Fibroblast of mammary gland (primary cell): Measurements from ENCODE around the gene LDLRAD3.

Experiments used
- DNase-seq: peaks from one replicate; pipeline ENCODE4 v3.0.0-alpha.2; 2010; ENCODE audit warnings: low read depth
- H3K4me3 ChIP-seq: 2 replicates; pipeline ENCODE4 v1.5.1; 2011; ENCODE audit warnings: low read depth, mild to moderate bottlenecking, low read length, moderate library complexity; ENCODE audit not compliant: control insufficient read depth
- TF ChIP-seq, protein P1 (sequence below): conservative IDR thresholded peaks from 2 replicates; pipeline ENCODE4 v1.5.1; 2011; ENCODE audit warnings: low read depth, low read length, inconsistent platforms; ENCODE audit not compliant: control insufficient read depth, insufficient read depth

The LDLRAD3 gene

DNA sequence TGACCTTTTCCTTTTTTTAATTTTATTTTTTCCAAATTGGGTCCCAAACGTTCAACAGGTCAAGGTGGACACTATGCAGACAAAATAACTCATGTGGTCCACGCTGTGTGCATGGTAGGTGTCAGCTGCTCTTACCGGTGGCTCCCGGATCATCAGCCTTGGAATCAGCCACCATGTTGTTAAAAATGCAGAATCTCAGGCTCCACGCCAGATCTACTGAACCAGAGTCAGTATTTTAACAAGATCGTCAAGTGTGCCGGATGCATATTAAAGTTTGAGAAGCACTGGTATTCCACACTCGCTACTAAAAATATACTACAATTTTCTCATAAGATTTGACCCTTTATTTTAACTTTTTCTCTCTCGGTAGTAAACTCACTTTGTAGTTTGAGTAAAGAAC lies 553 bp upstream of the LDLRAD3 start:
- DNase-seq = peak; percentile 18
- H3K4me3 ChIP-seq = peak overlapping the region; percentile 52
- TF ChIP-seq, protein P1, sequence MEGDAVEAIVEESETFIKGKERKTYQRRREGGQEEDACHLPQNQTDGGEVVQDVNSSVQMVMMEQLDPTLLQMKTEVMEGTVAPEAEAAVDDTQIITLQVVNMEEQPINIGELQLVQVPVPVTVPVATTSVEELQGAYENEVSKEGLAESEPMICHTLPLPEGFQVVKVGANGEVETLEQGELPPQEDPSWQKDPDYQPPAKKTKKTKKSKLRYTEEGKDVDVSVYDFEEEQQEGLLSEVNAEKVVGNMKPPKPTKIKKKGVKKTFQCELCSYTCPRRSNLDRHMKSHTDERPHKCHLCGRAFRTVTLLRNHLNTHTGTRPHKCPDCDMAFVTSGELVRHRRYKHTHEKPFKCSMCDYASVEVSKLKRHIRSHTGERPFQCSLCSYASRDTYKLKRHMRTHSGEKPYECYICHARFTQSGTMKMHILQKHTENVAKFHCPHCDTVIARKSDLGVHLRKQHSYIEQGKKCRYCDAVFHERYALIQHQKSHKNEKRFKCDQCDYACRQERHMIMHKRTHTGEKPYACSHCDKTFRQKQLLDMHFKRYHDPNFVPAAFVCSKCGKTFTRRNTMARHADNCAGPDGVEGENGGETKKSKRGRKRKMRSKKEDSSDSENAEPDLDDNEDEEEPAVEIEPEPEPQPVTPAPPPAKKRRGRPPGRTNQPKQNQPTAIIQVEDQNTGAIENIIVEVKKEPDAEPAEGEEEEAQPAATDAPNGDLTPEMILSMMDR = no peak

DNA sequence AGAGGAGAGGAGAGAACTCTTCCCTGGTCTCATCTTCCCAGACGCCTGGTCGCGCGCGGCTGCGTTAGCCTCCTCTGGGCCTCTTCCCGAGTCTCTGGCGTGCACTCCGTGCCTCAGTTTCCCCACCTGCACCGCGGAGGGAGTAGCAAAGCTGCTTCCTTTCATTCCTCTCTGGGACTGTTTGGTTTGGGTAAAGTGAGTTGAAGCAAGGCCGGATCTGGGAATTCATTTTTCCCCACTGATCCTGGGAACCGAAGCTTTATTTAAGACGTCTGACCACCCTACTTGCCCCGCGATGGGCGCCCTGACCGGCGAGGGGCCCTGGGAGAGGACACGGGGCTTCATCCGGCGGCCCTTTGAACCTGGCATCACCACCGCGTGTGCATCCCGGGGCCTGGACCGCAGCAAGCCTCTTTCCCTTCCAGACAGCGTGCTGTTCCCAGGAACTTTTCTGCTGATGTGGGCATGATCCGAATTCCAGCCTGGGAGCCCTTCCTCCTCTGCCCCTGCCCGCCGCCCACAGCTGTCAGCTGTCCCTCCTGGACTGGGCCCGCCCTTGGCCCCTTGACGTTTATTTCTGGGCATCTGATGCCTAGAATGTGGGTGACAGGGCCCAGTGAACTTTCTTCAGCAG lies 758 bp downstream of the LDLRAD3 start:
- TF ChIP-seq, protein P1 = no peak
- peak overlapping the region; percentile 81 for H3K4me3 ChIP-seq
- peak; percentile 30 for DNase-seq

DNA sequence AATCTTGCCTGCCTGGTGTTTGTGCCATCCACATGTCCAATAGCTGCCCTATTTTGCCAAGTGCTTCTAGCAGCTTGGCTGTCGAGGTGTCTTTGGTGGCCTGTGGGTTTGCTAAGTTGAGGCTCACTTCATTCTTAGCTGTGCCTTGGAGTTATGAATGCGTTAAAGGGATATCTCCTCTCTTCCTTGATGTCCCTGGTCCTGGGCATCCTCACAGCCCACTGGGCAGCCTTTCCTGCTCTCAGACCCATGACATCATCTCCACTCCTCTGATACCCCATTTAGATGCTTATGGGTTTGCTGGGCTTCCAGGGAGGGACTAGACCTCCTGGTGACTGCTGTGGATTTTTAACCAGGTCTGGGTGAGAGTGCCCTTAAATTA lies 1.3 kb downstream of the LDLRAD3 start:
- no peak for DNase-seq
- TF ChIP-seq, protein P1 = no peak
- peak overlapping the region; percentile 81 for H3K4me3 ChIP-seq

GRCh38 chr11:35946766-35947165 lies 2.9 kb downstream of the LDLRAD3 start:
- TF ChIP-seq, protein P1 = no peak
- no peak overlapping the region for H3K4me3 ChIP-seq
- DNase-seq = no peak

GRCh38 chr11:35947437-35947836 lies 3.6 kb downstream of the LDLRAD3 start:
- DNase-seq = no peak
- TF ChIP-seq, protein P1 = no peak

GRCh38 chr11:35949242-35949641 lies 5.4 kb downstream of the LDLRAD3 start:
- no peak overlapping the region for H3K4me3 ChIP-seq
- TF ChIP-seq, protein P1 = no peak
- DNase-seq = no peak

More at GRCh38 chr11:35947437-35947836, 3.6 kb downstream of the LDLRAD3 start:
- no peak overlapping the region for H3K4me3 ChIP-seq

- TF ChIP-seq, protein P1 = no peak
- H3K4me3 ChIP-seq = no peak overlapping the region
- no peak for DNase-seq
These were observed 6.2 kb downstream of the LDLRAD3 start for GRCh38 chr11:35950082-35950481.
